ENCODE data around the gene CLK4. TPM values are rescaled to one million over a fixed set of nuclear protein-coding genes. Genes with fewer than 3 reads are reported as not detected.

The CLK4 gene
- total RNA-seq, 1 experiment from 2014 or later = 29.3 TPM

DNA sequence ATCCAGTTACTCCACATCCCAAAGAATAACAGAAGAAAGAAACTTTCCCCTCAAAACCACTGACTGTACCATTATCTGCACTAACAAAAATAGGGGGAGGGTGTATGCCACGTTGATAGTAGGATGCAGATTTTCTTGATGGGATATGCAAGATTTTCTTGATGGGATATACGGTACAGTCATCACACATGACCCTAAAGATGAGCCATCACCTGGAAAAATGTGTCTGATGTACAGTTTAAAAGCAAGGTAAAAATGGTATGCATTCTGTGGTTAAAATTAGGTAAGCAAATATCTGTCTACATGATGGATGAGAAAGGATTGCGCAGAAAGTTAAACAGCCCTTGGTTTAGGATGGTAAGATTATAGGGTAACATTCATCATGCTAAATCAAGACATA lies 45.2 kb downstream of the CLK4 start:
- Mint-ChIP-seq H3K4me3 (ENCODE audit: low read depth, unreplicated experiment) (no peak overlapping the region), H3K9me3 (ENCODE audit: low read depth, unreplicated experiment) (peaks cover 3% of the 10 kb centered on the region), H3K36me3 (ENCODE audit: insufficient read depth, unreplicated experiment) (no peaks in the 10 kb centered on the region), H3K4me1 (ENCODE audit: low read depth, unreplicated experiment) (no peaks in the 10 kb centered on the region), H3K27me3 (ENCODE audit: unreplicated experiment) (no peaks in the 10 kb centered on the region), H3K27ac (ENCODE audit: unreplicated experiment) (no peak overlapping the region)
- CTCF ChIA-PET = interaction anchor here (0.6 kb wide), 1 partner anchor 173 kb away, joined by 3 read pairs; no protein-coding TSS in a partner anchor
- TF ChIP-seq, protein P1, sequence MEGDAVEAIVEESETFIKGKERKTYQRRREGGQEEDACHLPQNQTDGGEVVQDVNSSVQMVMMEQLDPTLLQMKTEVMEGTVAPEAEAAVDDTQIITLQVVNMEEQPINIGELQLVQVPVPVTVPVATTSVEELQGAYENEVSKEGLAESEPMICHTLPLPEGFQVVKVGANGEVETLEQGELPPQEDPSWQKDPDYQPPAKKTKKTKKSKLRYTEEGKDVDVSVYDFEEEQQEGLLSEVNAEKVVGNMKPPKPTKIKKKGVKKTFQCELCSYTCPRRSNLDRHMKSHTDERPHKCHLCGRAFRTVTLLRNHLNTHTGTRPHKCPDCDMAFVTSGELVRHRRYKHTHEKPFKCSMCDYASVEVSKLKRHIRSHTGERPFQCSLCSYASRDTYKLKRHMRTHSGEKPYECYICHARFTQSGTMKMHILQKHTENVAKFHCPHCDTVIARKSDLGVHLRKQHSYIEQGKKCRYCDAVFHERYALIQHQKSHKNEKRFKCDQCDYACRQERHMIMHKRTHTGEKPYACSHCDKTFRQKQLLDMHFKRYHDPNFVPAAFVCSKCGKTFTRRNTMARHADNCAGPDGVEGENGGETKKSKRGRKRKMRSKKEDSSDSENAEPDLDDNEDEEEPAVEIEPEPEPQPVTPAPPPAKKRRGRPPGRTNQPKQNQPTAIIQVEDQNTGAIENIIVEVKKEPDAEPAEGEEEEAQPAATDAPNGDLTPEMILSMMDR (IDR thresholded peaks at IDR 0.05; ENCODE audit: unreplicated experiment) = no peak
- no TSS peak for BruUV-seq (replicated peaks)
- DNase-seq = no peak
- intact Hi-C loops (cut with micrococcal nuclease; ENCODE audit: unreplicated experiment) = no loop called here

DNA sequence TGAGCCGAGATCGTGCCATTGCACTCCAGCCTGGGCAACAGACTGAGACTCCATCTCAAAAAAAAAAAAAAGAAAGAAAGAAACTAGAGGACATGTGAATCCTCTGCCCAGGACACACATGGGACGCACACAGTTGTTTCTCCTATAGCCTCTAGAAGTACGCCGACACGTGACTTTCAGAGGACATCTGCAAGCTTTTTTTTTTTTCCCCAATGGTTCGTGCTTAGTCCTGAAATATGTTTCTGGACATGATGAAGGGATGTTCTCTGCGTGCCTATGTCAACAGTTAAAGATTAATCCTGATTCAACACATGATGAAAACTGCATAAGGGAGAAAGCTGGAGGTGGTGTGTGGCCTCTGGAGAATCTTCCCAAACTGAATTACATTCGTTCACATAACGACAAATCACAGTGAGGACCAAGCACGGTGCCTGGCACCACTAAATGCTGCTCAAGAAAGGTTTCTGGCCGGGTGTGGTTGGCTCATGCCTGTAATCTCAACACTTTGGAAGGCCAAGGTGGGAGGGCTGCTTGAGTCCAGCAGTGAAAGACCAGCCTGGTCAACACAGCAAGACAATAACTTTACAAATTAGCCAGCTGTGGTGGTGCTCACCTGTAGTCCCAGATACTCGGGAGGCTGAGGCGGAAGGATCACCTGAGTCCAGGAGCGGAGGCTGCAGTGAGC lies 46.4 kb downstream of the CLK4 start:
- Mint-ChIP-seq H3K9me3 (ENCODE audit: low read depth, unreplicated experiment) (peaks cover 5% of the 10 kb centered on the region), H3K27me3 (ENCODE audit: unreplicated experiment) (no peaks in the 10 kb centered on the region), H3K4me1 (ENCODE audit: low read depth, unreplicated experiment) (no peaks in the 10 kb centered on the region), H3K27ac (ENCODE audit: unreplicated experiment) (no peak overlapping the region), H3K4me3 (ENCODE audit: low read depth, unreplicated experiment) (no peak overlapping the region), H3K36me3 (ENCODE audit: insufficient read depth, unreplicated experiment) (no peaks in the 10 kb centered on the region)
- intact Hi-C loops (cut with micrococcal nuclease; ENCODE audit: unreplicated experiment) = no loop called here
- no peak for DNase-seq
- BruUV-seq (replicated peaks) = no TSS peak
- CTCF ChIA-PET = no interaction called here
- TF ChIP-seq, protein P1 (IDR thresholded peaks at IDR 0.05; ENCODE audit: unreplicated experiment) = no peak

DNA sequence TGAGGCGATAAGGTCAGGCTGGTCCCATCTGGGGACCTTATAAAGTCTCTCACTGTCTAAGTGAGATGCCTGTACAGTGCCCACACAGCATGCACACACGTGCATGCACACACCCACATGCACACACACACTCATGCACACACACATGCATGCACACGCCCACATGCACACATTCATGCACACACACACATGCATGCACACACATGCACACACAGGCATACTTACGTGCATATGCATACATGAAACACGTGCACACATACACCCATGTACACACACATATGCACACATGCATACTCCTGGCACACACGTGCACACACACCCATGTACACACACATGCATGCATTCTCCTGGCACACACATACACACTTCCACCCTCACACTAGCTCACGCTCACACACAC lies 48.9 kb downstream of the CLK4 start:
- intact Hi-C loops (cut with micrococcal nuclease; ENCODE audit: unreplicated experiment) = no loop called here
- no TSS peak for BruUV-seq (replicated peaks)
- no peaks in the 10 kb centered on the region for H3K36me3 Mint-ChIP-seq (ENCODE audit: insufficient read depth, unreplicated experiment)
- H3K4me1 Mint-ChIP-seq (ENCODE audit: low read depth, unreplicated experiment) = no peaks in the 10 kb centered on the region
- DNase-seq = no peak
- H3K27me3 Mint-ChIP-seq (ENCODE audit: unreplicated experiment) = no peaks in the 10 kb centered on the region
- CTCF ChIA-PET = no interaction called here
- TF ChIP-seq, protein P1 (IDR thresholded peaks at IDR 0.05; ENCODE audit: unreplicated experiment) = no peak
- no peak overlapping the region for H3K4me3 Mint-ChIP-seq (ENCODE audit: low read depth, unreplicated experiment)
- H3K9me3 Mint-ChIP-seq (ENCODE audit: low read depth, unreplicated experiment) = peaks cover 8% of the 10 kb centered on the region
- no peak overlapping the region for H3K27ac Mint-ChIP-seq (ENCODE audit: unreplicated experiment)

DNA sequence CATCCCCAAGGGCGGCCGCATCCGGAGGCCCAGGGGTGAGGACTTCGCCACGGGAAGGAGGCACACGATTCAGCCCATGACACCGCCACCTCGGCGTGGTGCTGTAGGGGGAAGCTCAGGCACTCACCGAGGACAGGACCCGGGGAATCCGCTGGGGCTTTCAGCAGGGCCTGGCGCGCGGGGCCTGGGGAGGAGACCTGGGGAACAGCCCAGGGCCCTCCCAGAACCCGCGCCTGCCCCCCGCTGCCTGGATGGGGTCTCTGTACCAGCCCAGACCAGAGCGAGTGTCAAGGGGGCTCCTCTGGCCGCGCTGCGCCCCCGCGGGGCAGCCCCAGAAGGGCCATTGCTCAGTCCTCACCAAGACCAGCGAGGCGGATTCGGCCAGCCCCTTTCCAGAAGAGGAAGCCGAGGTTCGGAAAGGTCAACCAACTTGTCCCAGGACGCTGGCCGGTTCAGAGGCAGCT lies 49.4 kb downstream of the CLK4 start:
- H3K36me3 Mint-ChIP-seq (ENCODE audit: insufficient read depth, unreplicated experiment) = no peaks in the 10 kb centered on the region
- BruUV-seq (replicated peaks) = no TSS peak
- no peaks in the 10 kb centered on the region for H3K27me3 Mint-ChIP-seq (ENCODE audit: unreplicated experiment)
- H3K4me1 Mint-ChIP-seq (ENCODE audit: low read depth, unreplicated experiment) = no peaks in the 10 kb centered on the region
- no peak overlapping the region for H3K27ac Mint-ChIP-seq (ENCODE audit: unreplicated experiment)
- peaks cover 8% of the 10 kb centered on the region for H3K9me3 Mint-ChIP-seq (ENCODE audit: low read depth, unreplicated experiment)
- no peak overlapping the region for H3K4me3 Mint-ChIP-seq (ENCODE audit: low read depth, unreplicated experiment)
- intact Hi-C loops (cut with micrococcal nuclease; ENCODE audit: unreplicated experiment) = no loop called here
- no peak for DNase-seq
- TF ChIP-seq, protein P1 (IDR thresholded peaks at IDR 0.05; ENCODE audit: unreplicated experiment) = no peak
- CTCF ChIA-PET = no interaction called here
